Retinal pigment epithelial cell (primary cell): ENCODE results near the gene DCTN1.

ENCODE experiments used
- DNase-seq: peaks from one replicate; pipeline ENCODE4 v3.0.0-alpha.2; 2010; ENCODE audit warnings: low read depth
- H3K4me3 ChIP-seq: 2 replicates; pipeline ENCODE4 v1.5.1; 2011; ENCODE audit warnings: mild to moderate bottlenecking, low read length, control low read depth, moderate library complexity
- TF ChIP-seq, protein P1 (sequence below): conservative IDR thresholded peaks from 2 replicates; pipeline ENCODE4 v1.5.1; 2011; ENCODE audit warnings: low read depth, low read length, control low read depth, inconsistent platforms

Gene DCTN1

DNA sequence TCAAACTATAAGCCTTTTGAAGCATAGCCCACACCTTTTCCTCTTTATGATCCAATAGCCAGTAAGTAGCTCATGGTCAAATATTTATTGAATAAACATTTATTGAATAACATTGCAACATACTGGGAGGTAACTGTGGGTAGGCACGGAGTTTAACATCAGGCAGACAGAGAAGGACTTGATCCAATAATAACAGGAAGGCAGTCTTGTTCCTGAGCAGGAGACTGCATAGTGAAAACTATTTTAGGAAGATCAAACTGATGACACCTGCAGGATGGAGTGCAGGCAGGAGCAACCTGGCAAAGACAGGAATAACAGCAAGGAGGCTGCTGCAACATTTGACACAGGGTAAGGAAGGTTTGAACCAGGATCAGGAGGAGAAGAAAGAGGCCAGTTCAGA, 3.1 kb upstream of the DCTN1 start:
- TF ChIP-seq, protein P1, sequence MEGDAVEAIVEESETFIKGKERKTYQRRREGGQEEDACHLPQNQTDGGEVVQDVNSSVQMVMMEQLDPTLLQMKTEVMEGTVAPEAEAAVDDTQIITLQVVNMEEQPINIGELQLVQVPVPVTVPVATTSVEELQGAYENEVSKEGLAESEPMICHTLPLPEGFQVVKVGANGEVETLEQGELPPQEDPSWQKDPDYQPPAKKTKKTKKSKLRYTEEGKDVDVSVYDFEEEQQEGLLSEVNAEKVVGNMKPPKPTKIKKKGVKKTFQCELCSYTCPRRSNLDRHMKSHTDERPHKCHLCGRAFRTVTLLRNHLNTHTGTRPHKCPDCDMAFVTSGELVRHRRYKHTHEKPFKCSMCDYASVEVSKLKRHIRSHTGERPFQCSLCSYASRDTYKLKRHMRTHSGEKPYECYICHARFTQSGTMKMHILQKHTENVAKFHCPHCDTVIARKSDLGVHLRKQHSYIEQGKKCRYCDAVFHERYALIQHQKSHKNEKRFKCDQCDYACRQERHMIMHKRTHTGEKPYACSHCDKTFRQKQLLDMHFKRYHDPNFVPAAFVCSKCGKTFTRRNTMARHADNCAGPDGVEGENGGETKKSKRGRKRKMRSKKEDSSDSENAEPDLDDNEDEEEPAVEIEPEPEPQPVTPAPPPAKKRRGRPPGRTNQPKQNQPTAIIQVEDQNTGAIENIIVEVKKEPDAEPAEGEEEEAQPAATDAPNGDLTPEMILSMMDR, result no peak
- DNase-seq, result no peak
- H3K4me3 ChIP-seq, result no peak overlapping the region

DNA sequence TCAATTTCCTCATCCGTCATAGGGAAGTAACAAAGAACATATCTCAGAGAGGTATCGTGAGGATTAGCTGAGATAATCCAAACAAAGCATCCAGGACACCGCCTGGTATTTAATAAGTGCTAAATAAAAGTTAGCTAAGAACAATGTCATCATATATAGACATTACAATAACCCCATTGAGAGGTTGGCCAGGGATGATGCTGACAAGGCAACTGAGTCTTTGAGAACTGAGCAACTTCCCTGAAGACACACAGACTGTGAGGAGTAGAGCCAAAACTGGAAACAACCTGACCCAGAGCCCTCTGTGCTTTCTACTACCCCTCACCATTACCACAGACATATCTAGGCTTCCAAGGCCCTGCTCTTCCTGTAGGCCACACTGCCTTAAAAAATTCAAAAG, 1.6 kb upstream of the DCTN1 start:
- TF ChIP-seq, protein P1, result no peak
- H3K4me3 ChIP-seq, result no peak overlapping the region
- no peak for DNase-seq

DNA sequence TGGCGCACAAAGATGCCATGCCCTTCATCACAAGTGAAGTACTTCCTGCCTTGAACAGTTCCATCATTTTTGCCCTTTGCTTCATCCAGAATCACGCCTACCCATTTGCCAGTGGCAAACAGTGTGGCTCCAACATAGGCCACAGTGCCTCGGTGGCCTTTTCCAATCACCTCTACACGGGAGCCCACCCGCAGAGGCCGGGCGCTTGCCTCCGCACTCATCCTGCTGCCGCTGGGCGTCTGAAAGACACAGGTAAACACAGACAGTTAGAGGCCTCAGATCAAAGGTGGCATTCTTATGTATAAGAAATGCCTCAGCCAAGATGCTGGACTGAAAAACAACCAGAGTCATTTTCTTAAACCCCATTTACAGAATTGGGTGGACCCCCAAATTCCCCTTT, 2.1 kb downstream of the DCTN1 start:
- TF ChIP-seq, protein P1, result no peak
- no peak overlapping the region for H3K4me3 ChIP-seq
- DNase-seq, result no peak

DNA sequence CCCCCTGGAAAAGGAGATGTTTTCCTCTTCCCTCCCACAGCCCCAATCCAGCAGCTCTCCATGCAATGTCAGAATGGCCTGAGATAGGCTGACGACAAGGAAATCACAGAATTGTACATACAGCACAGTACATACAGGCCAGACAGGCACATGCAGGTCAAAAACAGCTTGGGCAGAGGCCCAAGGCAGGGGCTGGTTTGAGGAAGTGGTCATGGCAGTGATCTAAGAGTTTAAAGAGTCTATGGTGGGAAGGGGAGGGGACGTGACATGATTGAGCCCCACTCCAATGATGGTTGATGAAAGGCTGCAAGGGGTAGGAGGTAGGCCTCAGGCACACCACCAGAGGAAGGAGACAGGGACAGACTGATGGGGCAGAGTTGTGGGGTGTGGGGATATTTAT, 4.3 kb downstream of the DCTN1 start:
- no peak overlapping the region for H3K4me3 ChIP-seq
- TF ChIP-seq, protein P1, result no peak
- no peak for DNase-seq

DNA sequence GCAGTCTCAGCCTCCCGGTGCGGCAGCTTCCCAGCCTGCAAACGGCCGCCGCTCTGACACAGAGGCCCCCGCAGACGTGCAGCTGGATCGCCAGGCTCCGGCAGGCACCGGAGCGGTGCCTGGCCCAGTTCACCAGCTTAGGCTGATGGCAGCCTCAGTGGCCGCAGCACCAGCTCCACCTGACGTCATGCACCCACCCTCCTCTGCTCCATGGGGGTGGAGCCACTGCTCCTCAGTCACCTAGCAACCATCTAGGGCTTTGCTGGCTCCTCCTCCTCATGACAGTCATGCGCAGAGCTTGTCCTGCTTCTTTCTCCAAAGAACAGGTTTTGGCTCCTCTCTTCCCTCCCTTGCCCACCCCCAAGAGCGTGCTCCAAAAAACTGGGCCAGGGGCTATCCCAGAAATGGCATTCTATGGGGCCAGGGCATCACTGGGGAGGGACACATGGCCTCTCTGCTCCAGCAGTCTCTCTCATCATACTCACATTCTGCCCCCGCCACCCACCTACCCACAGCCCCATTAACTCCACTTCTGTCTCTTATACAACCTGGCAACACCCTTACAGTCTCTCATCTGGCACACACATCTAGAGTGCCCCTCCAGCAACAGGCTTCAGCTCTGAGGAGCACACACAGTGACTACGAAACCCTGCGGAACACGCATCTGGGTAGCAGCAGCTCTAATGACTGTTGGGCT, 5.5 kb downstream of the DCTN1 start:
- DNase-seq, result peak; percentile 77
- TF ChIP-seq, protein P1, result no peak
- peak overlapping the region; percentile 79 for H3K4me3 ChIP-seq

DNA sequence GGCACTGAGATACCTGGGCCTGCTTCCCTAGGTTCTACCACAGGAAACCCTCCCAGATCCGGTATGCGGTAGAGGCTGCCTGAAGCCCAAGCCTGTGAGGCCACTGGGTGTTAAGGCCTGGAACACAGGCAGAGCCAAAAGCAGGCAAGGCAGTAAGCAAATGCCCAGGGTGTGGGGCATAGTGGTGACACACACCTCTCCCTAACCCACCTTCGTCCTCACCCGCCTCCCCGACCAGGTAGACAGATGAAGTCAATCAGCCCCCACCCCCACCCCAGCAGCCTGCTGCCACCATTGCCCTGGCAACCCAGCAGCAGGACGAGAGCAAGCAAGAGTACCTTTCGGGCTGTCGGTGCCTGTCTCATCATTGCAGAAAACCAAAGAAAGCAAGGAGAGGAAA, 6.1 kb downstream of the DCTN1 start:
- TF ChIP-seq, protein P1, result no peak
- DNase-seq, result no peak
- peak overlapping the region; percentile 79 for H3K4me3 ChIP-seq

DNA sequence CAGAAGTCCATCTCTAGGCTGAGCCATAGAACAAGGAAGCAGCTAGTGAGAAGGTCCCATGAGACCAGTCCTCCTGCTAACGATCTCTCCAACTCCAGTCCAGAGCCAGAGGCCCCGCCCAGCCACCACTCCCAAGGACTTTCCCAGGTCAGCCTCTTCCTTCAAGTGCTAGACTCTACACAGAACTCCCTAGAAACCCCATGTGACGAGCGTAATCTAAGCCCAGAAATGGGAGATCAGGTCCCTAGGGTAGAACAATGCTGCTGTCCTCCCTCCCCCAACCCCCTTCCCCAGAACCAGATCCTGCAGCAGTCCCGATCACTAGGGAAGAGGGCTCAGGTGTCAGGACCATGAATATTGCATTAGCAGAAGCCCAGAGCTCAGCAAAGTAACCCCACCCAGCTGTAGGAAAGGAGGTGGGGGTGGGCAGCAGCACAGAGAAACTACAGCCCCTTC, 6.9 kb downstream of the DCTN1 start:
- no peak for DNase-seq
- H3K4me3 ChIP-seq, result peak overlapping the region; percentile 79
- TF ChIP-seq, protein P1, result no peak
